ENCODE results near the gene OCIAD2.
"Not testable (repeated sequence)": the region's sequence is repeated elsewhere in the genome, so short reads cannot be mapped to it uniquely, and the experiment has no call there.

OCIAD2 gene, protein sequence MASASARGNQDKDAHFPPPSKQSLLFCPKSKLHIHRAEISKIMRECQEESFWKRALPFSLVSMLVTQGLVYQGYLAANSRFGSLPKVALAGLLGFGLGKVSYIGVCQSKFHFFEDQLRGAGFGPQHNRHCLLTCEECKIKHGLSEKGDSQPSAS

DNA sequence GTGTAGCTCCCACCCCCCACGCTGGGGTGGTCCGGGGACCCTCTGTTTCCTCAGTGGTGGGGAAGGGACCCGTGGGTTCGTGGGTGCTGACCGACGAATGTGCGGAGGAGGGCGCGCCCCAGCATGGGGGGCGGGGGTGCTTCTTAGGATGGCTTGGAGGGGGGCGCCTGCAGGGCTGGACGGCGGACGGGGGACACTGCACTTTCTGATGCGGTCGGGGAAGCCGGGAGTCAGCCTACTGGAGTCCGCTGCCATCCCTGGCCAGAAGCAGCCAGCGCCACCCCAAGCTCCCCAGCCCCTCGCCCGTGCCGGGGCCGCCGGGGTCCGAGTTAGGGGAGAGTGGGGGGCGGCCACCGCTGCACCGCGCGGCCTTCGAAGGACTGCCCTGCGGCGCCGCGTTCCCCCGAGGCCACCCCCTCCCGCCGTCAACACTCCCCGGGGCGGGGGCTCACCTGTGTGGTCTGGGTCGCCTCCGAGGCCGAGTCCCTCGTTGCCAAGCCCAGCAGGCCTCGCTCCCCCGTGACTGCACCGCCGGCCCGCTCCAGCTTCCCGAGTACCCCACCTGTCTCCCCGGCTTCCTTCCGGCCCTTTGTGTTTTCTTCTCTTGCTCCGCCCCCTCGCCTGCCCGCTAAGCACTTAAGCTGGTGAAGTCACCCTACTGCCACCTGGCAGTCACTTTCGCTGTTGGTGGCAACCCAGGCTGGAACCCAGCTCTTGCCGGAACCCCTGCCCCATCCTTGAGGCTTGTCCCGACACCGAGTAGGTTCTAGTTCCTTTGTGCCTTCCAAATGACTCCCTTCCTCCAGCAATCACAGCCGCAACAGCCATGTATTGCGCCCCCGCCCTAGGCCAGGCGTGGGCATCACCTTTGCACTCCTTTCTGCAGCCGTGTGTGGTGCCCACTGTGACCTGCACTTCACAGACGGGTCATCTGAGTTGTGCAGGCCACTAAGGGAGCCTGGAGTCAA lies at the start of gene OCIAD2:
Gene OCIAD2, minus strand, starts transcription at position 569 of the 968 bp plus-strand sequence. CDS start 2,225 bp downstream, outside the sequence.
- DNase-seq (ENCODE audit: extremely low read depth in 1 of 2, low read depth in 1 of 2): peak; percentile 62 to 69

DNA sequence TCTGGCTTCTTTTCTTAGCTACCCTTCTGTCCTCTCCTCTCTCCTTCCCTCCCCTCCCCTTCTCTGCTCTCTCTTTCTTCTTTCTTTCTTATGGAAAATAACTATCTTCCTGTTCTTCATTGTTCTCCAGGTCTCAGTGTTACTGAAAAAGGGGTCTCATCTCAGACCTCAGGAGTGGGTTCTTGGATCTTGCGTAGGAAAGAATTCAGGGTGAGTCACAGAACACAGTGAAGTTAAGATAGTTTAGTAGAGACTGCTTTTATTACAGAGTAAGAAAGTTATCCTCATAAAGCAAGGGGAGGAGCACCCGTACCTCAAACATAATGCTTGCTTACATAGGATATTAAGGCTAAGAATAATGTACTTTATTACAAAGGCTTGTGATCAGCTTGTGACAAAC lies 47.7 kb upstream of the OCIAD2 start:
- DNase-seq (ENCODE audit: extremely low read depth in 1 of 2, low read depth in 1 of 2): no peak

DNA sequence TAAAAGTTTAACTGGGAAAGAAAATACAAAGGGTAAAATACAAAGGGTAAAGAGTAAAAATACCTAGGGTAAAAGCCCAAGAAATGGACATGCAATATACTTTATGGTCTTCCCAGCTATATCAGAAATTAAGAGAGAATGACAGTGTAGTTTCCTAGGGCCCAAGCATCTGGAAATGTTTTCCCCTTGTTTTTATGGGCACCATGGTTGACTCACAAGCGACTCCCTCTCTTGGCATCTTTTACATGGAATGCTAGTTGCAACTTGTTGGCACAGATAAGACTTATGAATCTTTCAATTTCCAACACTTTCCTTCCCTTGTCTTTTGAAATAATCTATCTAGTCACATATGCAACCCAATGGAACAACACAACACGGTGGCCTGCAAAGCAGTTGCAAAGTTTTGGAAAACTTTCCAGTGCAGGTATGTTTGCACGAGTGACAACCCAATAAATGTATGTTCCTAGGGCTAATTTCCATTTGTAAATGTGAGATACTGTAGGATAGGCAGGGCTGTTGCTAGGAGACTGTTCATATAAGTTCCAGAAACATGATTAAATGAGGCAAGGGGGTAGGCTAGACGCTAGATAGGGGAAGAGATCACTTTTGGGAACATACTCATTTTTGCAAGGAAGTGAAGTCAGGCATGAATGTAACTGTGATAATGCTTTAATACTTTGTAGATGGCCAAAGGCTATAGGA lies 43.1 kb upstream of the OCIAD2 start:
- DNase-seq (ENCODE audit: extremely low read depth in 1 of 2, low read depth in 1 of 2): no peak

DNA sequence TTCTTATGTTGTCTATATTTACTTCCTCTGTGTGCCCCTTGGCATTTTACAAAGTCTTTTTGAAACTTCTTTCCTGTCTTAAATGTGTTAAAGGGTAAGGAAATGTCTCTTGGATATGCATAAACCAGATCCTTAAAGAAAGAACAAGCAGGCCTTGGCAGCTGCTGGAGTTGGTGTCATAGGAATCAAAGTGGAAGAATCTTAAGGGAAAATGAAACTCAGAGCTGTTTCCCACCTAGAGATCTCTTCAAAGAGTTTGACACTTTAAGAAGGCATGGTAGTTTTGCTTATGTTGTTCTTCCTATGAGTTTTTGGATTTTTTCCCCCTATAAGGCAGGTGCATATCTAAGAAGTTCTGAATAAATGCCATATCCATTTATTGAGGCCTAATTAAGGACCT lies 42.5 kb upstream of the OCIAD2 start:
- DNase-seq (ENCODE audit: extremely low read depth in 1 of 2, low read depth in 1 of 2): no peak

DNA sequence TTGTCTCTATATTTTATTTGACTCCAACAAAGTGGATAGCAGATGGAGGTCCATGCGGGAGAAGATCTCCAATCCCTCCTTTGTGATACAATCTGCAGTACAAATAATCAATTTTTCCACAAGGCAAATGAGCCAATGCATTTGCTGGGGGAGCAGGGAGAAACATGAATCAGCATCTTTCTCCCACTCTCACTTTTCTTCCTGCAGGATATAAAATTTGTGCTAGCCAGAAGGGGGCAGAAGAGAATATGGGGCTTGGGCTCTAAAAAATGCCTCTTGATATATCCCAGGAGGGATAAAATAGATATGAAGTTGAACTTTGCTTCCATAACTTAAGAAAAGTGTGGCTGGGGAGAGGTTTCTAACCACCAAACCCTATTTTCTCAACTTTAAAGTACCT lies 41.2 kb upstream of the OCIAD2 start:
- DNase-seq (ENCODE audit: extremely low read depth in 1 of 2, low read depth in 1 of 2): no peak

DNA sequence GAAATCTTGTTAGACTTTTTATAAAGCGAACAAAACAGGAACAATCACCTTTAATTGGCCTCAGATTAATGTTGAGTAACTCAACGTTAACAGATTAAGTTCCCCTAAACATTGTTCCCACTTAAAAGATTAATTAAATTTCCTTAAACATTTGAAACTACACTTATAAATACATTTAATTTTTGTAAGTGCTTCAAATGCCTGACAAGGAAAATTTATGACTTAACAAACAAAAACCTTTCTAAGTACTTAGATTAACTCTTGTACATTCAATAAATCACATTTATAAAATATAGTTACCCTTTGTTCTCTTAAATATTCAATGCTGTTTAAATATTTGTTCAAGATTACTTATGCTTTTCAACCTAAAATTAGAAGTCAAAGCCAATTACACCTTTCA lies 39.4 kb upstream of the OCIAD2 start:
- no peak for DNase-seq (ENCODE audit: extremely low read depth in 1 of 2, low read depth in 1 of 2)

DNA sequence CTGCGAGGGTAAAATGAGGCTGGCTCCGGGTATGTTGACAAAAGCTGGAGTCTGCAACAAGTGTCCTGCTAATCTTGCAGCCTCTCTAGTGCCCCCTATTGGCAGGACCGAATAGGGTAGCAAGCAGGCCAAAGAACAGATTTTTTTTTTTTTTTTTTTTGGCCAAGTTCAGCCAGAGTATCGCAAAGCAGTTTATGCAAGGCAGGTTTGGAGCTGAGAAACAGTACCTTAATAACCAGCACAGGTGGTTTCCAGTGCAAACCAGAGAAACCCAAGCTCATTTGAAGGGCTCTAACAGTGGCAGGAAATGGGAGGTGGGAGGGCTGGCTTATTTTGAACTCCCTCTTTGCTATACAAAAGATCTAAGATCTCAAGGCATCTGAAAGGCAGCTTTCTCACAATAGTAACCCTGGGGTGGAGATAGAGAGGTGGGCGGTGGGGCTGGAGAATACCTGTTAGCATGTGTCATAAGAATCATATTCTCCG lies 38.2 kb upstream of the OCIAD2 start:
- no peak for DNase-seq (ENCODE audit: extremely low read depth in 1 of 2, low read depth in 1 of 2)

DNA sequence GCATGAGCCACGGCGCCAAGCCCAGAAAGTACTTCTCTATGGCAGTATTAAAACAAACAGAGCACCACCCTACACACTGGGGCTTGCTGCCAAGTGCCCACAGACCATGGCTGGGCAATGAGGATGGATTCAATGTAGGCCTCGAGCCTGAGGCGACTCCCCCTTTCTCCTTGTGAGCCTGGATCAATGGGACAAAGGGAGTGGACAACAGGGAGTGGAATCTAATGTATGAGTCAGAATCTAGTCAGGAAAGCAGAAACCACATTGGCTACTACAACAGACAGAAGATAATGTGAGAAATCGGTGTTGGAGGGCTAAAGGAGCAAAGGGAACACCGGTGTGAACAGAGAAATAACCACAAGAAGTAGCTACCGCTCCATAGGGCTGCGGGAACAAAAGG lies 37.7 kb upstream of the OCIAD2 start:
- no peak for DNase-seq (ENCODE audit: extremely low read depth in 1 of 2, low read depth in 1 of 2)

DNA sequence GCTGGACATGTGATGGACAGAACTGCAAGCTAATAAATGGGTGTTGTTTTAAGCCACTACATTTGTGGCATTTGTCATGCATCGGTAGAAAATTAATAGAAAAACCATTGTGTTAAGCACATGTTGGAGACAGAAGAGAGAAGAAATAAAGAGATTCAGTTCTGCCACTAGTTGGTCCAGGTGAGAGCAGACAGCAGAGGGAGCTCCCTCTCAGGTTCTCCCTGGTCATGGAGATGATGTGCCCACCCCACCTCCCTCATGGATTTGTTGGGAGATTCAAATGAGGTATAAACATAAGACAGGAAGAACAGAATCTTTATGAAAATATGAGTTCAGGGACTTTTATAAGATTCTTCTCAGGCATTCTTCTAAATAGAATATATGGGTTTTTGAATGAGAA lies 36.8 kb upstream of the OCIAD2 start:
- DNase-seq (ENCODE audit: extremely low read depth in 1 of 2, low read depth in 1 of 2): no peak

DNA sequence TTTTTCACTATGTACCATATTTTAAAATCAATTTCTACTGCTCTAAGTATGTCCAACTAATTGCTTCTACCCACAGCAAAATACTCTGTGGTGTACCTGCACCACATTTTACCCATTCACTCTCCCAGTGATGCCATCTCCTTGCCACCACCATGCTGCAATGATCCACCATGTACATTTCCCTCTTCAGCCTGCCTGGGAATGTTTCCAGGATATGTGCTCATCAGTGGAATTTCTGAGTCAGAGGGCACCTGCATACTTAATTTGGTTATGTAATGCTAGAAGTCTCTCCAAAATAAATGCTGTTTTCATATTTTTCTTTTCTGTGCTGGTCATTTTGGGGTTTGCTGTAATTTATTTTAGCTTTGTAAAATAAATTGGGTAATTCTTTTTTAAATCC lies 33.2 kb upstream of the OCIAD2 start:
- DNase-seq (ENCODE audit: extremely low read depth in 1 of 2, low read depth in 1 of 2): no peak

DNA sequence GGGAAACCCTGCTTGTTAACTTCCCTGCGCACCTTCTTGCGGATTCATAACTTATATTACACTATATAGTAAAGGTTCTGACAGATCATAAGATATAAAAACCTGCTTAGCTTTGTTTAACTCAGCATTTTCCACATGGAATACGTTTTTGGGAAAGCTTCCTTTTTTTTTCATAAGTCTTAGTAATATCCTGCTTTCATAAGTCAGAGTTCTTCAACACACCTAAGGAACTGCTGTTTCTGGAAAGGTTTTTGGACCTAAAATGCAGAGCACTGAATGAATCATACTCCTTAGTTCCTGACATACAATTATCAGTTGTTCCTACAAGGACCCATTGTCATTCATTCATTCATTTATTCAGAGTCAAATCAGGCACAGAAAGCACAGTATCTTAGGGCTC lies 32.3 kb upstream of the OCIAD2 start:
- DNase-seq (ENCODE audit: extremely low read depth in 1 of 2, low read depth in 1 of 2): no peak

DNA sequence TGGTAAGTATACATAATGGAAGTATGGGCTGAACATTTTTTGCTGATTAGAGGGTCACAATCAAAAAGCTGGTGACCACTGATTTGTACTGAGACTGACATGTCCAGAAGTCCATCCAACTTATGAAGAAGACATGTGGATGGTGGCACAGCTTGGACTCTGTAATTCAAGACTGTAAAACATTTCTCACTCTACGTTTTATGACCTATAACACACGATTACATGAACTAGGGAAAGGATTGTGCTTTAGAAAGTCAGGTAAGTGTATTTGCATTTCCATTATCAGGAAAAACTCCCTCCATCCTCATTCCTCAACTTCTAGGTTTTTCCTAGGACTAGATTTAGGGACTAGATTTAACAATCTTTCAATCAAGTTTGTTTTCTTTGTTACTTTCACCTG lies 30.5 kb upstream of the OCIAD2 start:
- DNase-seq (ENCODE audit: extremely low read depth in 1 of 2, low read depth in 1 of 2): no peak

DNA sequence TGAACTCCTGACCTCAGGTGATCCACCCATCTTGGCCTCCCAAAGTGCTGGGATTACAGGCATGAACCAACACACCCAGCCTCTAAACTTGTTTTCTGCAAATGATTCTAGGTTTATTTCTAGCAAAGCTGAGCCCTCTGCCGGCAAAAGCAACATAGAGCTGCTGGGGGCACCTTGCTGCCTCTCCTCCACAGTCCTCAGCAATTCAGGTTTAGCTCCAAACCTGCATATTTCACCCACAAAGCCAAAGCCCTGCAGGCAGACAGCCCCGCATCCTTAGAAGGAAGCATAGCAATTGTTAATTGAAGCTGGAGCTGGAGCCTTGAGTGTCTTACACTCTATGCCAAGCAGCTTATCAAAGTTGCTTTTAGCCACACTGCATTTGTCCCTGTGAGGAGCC lies 24.9 kb upstream of the OCIAD2 start:
- DNase-seq (ENCODE audit: extremely low read depth in 1 of 2, low read depth in 1 of 2): no peak

DNA sequence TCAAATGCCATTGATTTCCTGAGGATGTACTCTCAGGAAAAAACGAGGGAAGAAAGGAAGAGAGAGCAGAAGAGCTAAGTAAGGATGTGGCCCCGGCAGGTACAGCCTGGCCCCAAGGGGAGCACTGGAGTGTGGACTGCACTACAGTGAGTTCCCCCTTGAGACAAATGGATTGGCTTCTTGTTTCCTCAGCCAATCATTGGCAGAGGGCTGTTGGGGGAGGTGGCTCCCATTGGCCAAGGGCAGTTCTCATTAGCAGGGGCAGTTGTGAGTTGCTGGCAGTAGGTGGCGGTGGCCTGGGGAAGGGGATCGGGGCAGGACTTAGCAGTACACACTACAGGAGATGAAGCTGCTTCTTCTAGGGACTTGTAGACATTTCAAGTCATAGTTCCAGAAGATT lies 24.1 kb upstream of the OCIAD2 start:
- DNase-seq (ENCODE audit: extremely low read depth in 1 of 2, low read depth in 1 of 2): no peak

DNA sequence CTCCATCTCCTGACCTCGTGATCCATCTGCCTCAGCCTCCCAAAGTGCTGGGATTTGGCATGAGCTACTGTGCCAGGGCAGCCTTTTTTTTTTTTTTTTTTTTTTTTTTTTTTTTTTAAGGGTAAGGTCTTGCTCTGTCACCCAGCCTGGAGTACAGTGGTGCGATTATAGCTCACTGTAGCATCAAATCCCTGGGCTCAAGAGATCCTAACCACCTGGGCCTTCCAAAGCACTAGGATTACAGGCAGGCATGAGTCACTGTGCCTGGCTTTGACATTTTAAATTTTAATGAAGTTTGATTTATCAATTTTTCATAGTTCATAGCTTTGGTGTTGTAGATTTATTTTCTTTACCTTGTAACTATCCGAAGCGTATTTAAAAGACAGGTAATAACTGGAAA lies 17.8 kb upstream of the OCIAD2 start:
- DNase-seq (ENCODE audit: extremely low read depth in 1 of 2, low read depth in 1 of 2): no peak

DNA sequence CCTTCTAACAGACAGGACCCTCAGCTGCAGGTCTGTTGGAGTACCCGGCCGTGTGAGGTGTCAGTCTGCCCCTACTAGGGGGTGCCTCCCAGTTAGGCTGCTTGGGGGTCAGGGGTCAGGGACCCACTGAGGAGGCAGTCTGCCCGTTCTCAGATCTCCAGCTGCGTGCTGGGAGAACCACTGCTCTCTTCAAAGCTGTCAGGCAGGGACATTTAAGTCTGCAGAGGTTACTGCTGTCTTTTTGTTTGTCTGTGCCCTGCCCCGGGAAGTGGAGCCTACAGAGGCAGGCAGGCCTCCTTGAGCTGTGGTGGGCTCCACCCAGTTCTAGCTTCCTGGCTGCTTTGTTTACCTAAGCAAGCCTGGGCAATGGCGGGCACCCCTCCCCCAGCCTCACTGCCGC lies 16.5 kb upstream of the OCIAD2 start:
- not testable (repeated sequence) for DNase-seq (ENCODE audit: extremely low read depth in 1 of 2, low read depth in 1 of 2)

DNA sequence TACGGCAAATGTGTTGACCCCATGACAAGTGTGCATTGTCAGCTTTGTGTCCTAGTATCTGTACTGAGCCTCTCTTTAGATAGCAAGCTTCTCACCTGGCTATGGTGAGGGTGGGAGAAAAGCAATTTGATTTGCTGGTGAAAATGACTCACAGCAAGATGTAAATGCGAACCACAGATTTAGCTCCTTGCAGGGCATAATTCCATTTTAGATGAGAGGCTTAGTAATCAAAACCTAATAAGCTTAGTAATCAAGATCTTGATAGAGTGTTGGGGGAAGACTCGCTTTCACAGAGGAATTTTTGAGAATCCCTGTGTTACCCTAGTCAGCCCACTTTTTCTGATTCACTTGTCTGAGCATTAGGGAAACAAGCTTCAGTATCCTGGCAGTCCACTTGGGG lies 7.7 kb upstream of the OCIAD2 start:
- DNase-seq (ENCODE audit: extremely low read depth in 1 of 2, low read depth in 1 of 2): no peak

DNA sequence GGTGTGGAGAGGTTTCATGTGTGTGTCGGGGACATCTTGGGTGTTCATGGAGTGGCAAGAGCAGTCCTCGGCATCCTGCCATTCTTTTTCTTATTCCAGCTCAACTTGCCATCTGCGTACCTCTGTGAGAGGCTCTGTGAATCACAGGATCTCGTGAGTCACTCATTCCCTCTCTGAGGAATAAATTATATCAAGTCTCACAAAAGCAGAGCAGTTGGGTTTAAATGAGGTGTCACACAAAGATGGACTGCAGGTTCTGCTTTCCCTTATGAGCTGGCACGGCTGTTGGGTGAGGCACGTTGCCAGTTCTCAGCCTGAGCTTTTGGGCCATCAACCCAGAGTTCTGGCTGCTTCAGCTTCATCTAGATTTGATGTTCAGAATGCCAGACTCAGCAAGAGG lies 6.8 kb upstream of the OCIAD2 start:
- DNase-seq (ENCODE audit: extremely low read depth in 1 of 2, low read depth in 1 of 2): no peak

DNA sequence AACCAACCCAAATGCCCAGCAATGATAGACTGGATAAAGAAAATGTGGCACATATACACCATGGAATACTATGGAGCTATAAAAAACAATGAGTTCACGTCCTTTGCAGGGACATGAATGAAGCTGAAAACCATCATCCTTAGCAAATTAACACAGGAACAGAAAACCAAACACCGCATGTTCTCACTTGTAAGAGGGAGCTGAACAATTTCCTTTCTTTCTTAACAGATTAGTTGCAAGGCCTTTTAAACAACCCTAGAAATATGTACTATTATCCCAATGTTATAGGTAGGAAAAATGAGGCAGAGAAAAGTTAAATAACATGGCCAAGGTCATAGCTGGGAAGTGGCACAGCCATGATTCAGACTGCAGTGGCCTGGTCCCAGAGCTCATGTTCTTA lies 5.8 kb upstream of the OCIAD2 start:
- no peak for DNase-seq (ENCODE audit: extremely low read depth in 1 of 2, low read depth in 1 of 2)

DNA sequence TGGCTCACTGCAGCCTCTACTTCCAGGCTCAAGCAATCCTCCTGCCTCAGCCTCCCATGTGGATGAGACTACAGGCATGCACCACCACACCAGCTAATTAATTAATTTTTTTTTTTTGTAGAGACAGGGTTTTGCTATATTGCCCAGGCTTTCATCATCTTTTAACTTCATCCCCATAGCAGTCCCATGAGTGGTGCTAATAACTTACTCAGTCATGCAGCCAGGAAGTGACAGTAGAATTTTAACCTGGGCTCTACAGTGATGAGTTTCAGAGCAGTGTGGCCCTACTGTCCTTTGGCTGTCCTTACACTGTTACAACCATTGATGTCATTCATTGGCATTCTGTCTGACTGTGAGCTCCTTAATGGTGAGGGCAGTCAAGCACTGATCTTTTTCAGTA lies 3.9 kb upstream of the OCIAD2 start:
- no peak for DNase-seq (ENCODE audit: extremely low read depth in 1 of 2, low read depth in 1 of 2)

DNA sequence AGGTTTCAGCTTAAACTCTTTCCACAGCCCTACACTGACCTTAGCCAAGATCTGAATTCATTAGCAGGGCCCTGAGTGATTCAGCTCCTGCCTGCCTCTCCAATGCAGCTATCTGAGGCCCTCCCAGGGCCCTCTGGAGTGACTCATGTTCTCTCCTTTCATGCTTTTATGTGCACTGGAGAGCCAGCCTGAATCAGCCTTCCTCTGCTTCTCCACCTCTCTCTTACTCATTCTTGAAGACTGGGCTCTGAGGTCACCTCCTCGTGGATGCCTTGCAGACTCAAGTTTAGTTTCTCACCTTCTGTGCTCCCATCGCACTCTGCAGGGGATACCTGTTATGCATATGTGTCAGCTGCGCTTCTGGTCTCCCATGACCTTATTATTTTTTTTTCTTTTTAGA lies 3.1 kb upstream of the OCIAD2 start:
- DNase-seq (ENCODE audit: extremely low read depth in 1 of 2, low read depth in 1 of 2): no peak

DNA sequence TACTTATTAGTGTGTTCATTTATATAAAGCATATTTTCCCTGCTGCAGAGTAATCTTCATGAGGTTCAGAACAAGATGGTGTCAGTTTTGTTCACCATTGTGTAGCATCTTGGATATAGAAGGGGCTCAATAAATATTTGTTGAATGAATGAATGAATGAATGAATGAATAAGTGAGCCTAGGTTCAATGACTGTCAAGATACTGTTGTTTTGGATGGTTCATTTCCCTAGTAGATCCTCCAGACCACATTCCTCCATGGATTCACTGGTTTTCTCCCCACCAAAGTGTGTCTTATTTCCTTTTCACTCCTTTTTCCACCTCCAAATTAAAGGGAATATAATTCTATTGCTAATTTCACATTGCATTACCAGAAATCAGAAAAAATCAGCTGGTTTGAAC lies 2.1 kb upstream of the OCIAD2 start:
- no peak for DNase-seq (ENCODE audit: extremely low read depth in 1 of 2, low read depth in 1 of 2)

Measured in activated CD8-positive, alpha-beta memory T cell treated with anti-CD3 and anti-CD28 coated beads for 1 hour (primary cell).